Breast epithelium (tissue), 4 donors: ENCODE measurements around the gene CCDC78. TPM values are rescaled to one million over a fixed set of nuclear protein-coding genes. Genes with fewer than 3 reads are reported as not detected.

ENCODE experiments used
- DNase-seq, 2 donors: peaks; one replicate each; pipeline ENCODE4 v3.0.0-alpha.2; 2019; ENCODE audit warnings: low spot score in 2 of 2
- H3K27ac ChIP-seq, 2 donors: fragments of 200-600 bp; sonication (generic) in 1 of 2; one replicate each; pipeline ENCODE4 v1.5.1; 2016 to 2019; ENCODE audit warnings: mild to moderate bottlenecking in 1 of 2
- H3K27me3 ChIP-seq, 2 donors: fragments of 200-600 bp; sonication (generic) in 1 of 2; one replicate each; pipeline versions ENCODE4 v1.5.1 to v1.6.0; 2017 to 2019; ENCODE audit warnings: control low read depth in 1 of 2, mild to moderate bottlenecking in 1 of 2
- H3K36me3 ChIP-seq: fragments of 200-600 bp; one replicate; pipeline ENCODE4 v1.5.1; 2019
- H3K4me1 ChIP-seq, 2 donors: fragments of 200-600 bp; sonication (generic); one replicate each; pipeline ENCODE4 v1.5.1; 2016 to 2019; ENCODE audit warnings: control low read depth in 1 of 2
- H3K4me3 ChIP-seq, 3 donors: fragments of 200-600 bp; sonication (generic); 1 replicate in 2 of 3; 2 replicates in 1 of 3; pipeline ENCODE4 v1.5.1; 2016 to 2019; ENCODE audit warnings: mild to moderate bottlenecking in 3 of 3, moderate library complexity in 2 of 3
- H3K9me3 ChIP-seq, 2 donors: fragments of 200-600 bp; sonication (generic) in 1 of 2; one replicate each; pipeline ENCODE4 v1.5.1; 2016 to 2019; ENCODE audit warnings: control low read depth in 1 of 2
- POLR2A ChIP-seq: fragments of 450-650 bp; IDR thresholded peaks from one replicate; pipeline ENCODE4 v1.6.1; 2016; ENCODE audit warnings: antibody characterized with exemption, mild to moderate bottlenecking, moderate library complexity
- POLR2AphosphoS5 ChIP-seq, 3 donors: sonication (generic); formaldehyde crosslinking; IDR thresholded peaks; one replicate each; pipeline ENCODE4 v1.6.1; 2017; ENCODE audit warnings: antibody characterized with exemption in 3 of 3
- intact Hi-C: fragments of 100-400 bp; cut with DNase I; formaldehyde crosslinking; loops from one replicate; pipeline ENCODE4 v1.15.1; 2023; ENCODE audit warnings: low total_unique reads
- total RNA-seq, 3 donors: library from RNA; depleted of rRNA; stranded (reverse); fragments of >200 nt; gene quantifications; one replicate each; pipeline ENCODE4 v1.1.0, GENCODE V29; 2016
- TF ChIP-seq, protein P1 (sequence below), 3 donors: fragments of 450-650 bp; IDR thresholded peaks; one replicate each; pipeline ENCODE4 v1.5.1; 2016 to 2017; ENCODE audit warnings: antibody characterized with exemption in 3 of 3, mild to moderate bottlenecking in 3 of 3, moderate library complexity in 3 of 3

The CCDC78 gene
- total RNA-seq, 3 donors from 2014 or later, result 0.48 to 2.9 (median 2.6) TPM

DNA sequence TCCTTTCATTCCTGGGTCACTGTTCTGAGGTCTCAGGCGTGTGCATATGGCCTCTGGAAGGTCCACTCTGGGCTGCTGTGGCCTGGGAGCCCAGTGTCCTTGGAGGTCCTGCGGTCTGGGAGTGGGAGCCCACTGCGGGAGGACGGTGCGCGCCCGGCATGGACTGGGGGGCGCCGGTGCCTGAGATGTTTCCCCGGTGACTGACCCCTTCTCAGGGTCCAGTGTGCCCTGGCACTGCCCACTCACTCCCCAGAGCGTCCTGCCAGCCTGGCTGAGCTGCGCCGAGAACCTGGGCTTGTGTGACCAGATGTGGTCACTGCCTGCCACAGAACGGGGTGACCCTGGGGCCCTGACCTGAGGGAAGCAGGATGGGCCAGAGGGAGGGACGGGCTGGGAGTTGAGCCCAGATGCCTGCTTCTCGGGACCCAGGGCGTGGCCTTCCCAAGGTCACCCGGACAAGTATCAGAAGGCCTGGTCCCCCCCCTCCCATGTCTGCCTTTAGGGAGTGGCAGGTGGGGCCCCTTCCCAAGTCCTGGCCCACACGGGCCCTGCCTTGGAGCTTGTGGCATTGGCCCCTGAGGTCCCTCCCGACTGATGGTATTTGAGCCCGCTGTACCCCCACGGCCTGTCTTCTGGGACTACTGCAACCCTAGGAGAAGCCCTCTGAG is 51.9 kb downstream of the CCDC78 start:
- no peaks in the 10 kb centered on the region for H3K9me3 ChIP-seq
- TF ChIP-seq, protein P1, sequence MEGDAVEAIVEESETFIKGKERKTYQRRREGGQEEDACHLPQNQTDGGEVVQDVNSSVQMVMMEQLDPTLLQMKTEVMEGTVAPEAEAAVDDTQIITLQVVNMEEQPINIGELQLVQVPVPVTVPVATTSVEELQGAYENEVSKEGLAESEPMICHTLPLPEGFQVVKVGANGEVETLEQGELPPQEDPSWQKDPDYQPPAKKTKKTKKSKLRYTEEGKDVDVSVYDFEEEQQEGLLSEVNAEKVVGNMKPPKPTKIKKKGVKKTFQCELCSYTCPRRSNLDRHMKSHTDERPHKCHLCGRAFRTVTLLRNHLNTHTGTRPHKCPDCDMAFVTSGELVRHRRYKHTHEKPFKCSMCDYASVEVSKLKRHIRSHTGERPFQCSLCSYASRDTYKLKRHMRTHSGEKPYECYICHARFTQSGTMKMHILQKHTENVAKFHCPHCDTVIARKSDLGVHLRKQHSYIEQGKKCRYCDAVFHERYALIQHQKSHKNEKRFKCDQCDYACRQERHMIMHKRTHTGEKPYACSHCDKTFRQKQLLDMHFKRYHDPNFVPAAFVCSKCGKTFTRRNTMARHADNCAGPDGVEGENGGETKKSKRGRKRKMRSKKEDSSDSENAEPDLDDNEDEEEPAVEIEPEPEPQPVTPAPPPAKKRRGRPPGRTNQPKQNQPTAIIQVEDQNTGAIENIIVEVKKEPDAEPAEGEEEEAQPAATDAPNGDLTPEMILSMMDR (IDR thresholded peaks at IDR 0.05), result no peak
- TF ChIP-seq POLR2A, result no peak
- no peak for TF ChIP-seq POLR2AphosphoS5 (IDR thresholded peaks at IDR 0.05)
- no peak overlapping the region for H3K27ac ChIP-seq
- H3K4me1 ChIP-seq, result peaks cover 0 to 9% of the 10 kb centered on the region in 2 donors
- H3K27me3 ChIP-seq, result no peaks in the 10 kb centered on the region
- no peak overlapping the region for H3K4me3 ChIP-seq
- H3K36me3 ChIP-seq, result peaks cover 10% of the 10 kb centered on the region
- intact Hi-C loops, result no loop called here
- DNase-seq, result no peak

DNA sequence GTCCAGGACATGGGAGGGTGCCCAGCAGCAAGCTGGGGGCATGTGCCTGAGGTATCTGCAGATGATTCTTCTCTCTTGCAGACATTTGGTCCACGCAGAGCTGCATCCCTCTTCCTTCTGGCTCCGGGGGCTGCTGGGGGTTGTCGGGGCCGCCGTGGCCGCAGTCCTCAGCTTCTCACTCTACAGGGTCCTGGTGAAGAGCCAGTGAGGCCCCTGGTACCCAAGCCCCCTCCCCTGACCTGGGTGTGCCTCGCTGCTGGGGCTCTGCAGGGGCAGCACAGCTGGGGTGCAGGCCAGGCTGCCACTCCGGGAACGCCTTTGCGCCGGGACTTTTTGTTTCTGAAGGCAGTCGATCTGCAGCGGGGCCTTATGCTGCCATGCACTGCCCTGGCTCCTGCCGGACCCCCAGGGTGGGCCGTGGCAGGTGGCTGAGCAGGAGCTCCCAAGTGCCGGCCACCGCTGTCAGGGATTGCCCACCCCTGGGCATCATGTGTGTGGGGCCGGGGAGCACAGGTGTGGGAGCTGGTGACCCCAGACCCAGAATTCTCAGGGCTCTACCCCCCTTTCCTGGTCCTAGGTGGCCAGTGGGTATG is 52.7 kb downstream of the CCDC78 start:
- H3K4me1 ChIP-seq, result peaks cover 0 to 5% of the 10 kb centered on the region in 2 donors
- H3K27ac ChIP-seq, result no peak overlapping the region
- no peak for TF ChIP-seq POLR2A
- TF ChIP-seq, protein P1 (IDR thresholded peaks at IDR 0.05), result no peak
- no peak for TF ChIP-seq POLR2AphosphoS5 (IDR thresholded peaks at IDR 0.05)
- H3K36me3 ChIP-seq, result peaks cover 10% of the 10 kb centered on the region
- H3K9me3 ChIP-seq, result no peaks in the 10 kb centered on the region
- H3K4me3 ChIP-seq, result no peak overlapping the region
- intact Hi-C loops, result no loop called here
- H3K27me3 ChIP-seq, result no peaks in the 10 kb centered on the region
- no peak for DNase-seq

DNA sequence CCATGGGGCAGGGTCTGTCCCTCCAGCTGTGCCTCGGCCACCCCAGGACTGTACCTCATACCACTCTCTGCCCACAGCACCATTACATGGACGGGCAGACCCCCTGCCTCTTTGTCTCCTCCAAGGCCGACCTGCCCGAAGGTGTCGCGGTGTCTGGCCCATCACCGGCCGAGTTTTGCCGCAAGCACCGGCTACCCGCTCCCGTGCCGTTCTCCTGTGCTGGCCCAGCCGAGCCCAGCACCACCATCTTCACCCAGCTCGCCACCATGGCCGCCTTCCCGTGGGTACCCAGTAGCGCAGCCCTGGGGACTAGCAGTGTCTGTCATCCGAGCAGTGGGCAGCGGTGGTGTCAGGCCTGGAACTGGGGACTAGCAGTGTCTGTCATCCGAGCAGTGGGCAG is 53.4 kb downstream of the CCDC78 start:
- Histone ChIP-seq H3K27ac (no peak overlapping the region), H3K27me3 (no peaks in the 10 kb centered on the region), H3K9me3 (no peaks in the 10 kb centered on the region), H3K36me3 (peaks cover 10% of the 10 kb centered on the region), H3K4me1 (peaks cover 0 to 5% of the 10 kb centered on the region in 2 donors), H3K4me3 (no peak overlapping the region)
- TF ChIP-seq, protein P1 (IDR thresholded peaks at IDR 0.05), result no peak
- TF ChIP-seq POLR2AphosphoS5 (IDR thresholded peaks at IDR 0.05), result no peak
- no peak for TF ChIP-seq POLR2A
- intact Hi-C loops, result no loop called here
- no peak for DNase-seq

Other genes with a start within 250 kb of the CCDC78 start
- 10 to 100 TPM; 15.4 to 27.2 (median 15.5) TPM for gene CAPN15, start 198.7 kb downstream of the CCDC78 start, total RNA-seq
- not detected for gene PRR35, start 166.0 kb downstream of the CCDC78 start, total RNA-seq
- 1 to 10 TPM in 1 of 3 donors, under 1 TPM in 2; 0.32 to 1.9 (median 0.66) TPM for gene NHLRC4, start 159.4 kb downstream of the CCDC78 start, total RNA-seq
- gene PIGQ, start 156.5 kb downstream of the CCDC78 start, total RNA-seq, result 10 to 100 TPM; 22.2 to 36.1 (median 31.9) TPM
- gene RAB40C, start 136.4 kb downstream of the CCDC78 start, total RNA-seq, result 10 to 100 TPM; 17.6 to 29.1 (median 20.6) TPM
- gene WFIKKN1, start 95.5 kb downstream of the CCDC78 start, total RNA-seq, result under 1 TPM in 2 of 3 donors, not detected in 1; 0.66 to 0.73 TPM
- 100 to 1,000 TPM; 108 to 136 (median 130) TPM for gene METTL26, start 90.1 kb downstream of the CCDC78 start, total RNA-seq
- 10 to 100 TPM; 26.8 to 39.7 (median 34.9) TPM for gene MCRIP2, start 84.6 kb downstream of the CCDC78 start, total RNA-seq
- 10 to 100 TPM in 2 of 3 donors, 1 to 10 TPM in 1; 9.6 to 26.9 (median 22.7) TPM for gene WDR90, start 77.1 kb downstream of the CCDC78 start, total RNA-seq
- gene RHOT2, start 58.3 kb downstream of the CCDC78 start, total RNA-seq, result 10 to 100 TPM; 39.4 to 90.8 (median 66.9) TPM
- gene RHBDL1, start 50.8 kb downstream of the CCDC78 start, total RNA-seq, result 1 to 10 TPM in 2 of 3 donors, under 1 TPM in 1; 0.48 to 2.3 (median 1.0) TPM
- gene STUB1, start 46.0 kb downstream of the CCDC78 start, total RNA-seq, result 100 to 1,000 TPM; 127 to 184 (median 175) TPM
- gene JMJD8, start 42.1 kb downstream of the CCDC78 start, total RNA-seq, result 10 to 100 TPM; 67.2 to 83.4 (median 67.5) TPM
- 1 to 10 TPM; 7.2 to 9.2 (median 8.8) TPM for gene WDR24, start 36.0 kb downstream of the CCDC78 start, total RNA-seq
- 1 to 10 TPM in 2 of 3 donors, not detected in 1; 2.6 to 4.2 TPM for gene FBXL16, start 20.6 kb downstream of the CCDC78 start, total RNA-seq
- gene METRN, start 11.3 kb downstream of the CCDC78 start, total RNA-seq, result 10 to 100 TPM; 23.6 to 30.2 (median 24.3) TPM
- 10 to 100 TPM; 29.9 to 35.7 (median 30.4) TPM for gene ANTKMT, start 5.3 kb downstream of the CCDC78 start, total RNA-seq
- 1 to 10 TPM; 4.3 to 7.5 (median 5.1) TPM for gene HAGHL, start 663 bp upstream of the CCDC78 start, total RNA-seq
- 10 to 100 TPM; 23.0 to 43.2 (median 41.6) TPM for gene CIAO3, start 14.6 kb upstream of the CCDC78 start, total RNA-seq
- 10 to 100 TPM in 1 of 3 donors, not detected in 2; 49.2 TPM for gene MSLN, start 34.3 kb upstream of the CCDC78 start, total RNA-seq
- 10 to 100 TPM; 13.1 to 18.4 (median 16.1) TPM for gene RPUSD1, start 61.9 kb upstream of the CCDC78 start, total RNA-seq
- 10 to 100 TPM; 12.6 to 15.5 (median 13.1) TPM for gene CHTF18, start 62.2 kb upstream of the CCDC78 start, total RNA-seq
- not detected for gene GNG13, start 74.3 kb upstream of the CCDC78 start, total RNA-seq
- gene LMF1, start 244.5 kb upstream of the CCDC78 start, total RNA-seq, result 10 to 100 TPM; 14.1 to 26.4 (median 21.4) TPM